Trophoblast cell (in vitro differentiated cells and primary cell): ENCODE results near the gene KCTD5.
A peak's percentile ranks its signal among the peaks of the same experiment; 100 is the strongest.

Source experiments
- DNase-seq, 2 donors: peaks; one replicate each; pipeline ENCODE4 v3.0.0-alpha.2; 2016
- H2AFZ ChIP-seq: 2 replicates; pipeline ENCODE4 v1.6.1; 2013; ENCODE audit warnings: low read length, moderate library complexity, mild to moderate bottlenecking; ENCODE audit not compliant: insufficient read depth, poor library complexity
- H2AK5ac ChIP-seq: 2 replicates; pipeline ENCODE4 v1.6.1; 2013; ENCODE audit warnings: mild to moderate bottlenecking, low read length
- H2BK120ac ChIP-seq: 2 replicates; pipeline ENCODE4 v1.6.1; 2013; ENCODE audit warnings: low read length, mild to moderate bottlenecking, moderate library complexity; ENCODE audit not compliant: insufficient read depth, poor library complexity
- H2BK12ac ChIP-seq: 2 replicates; pipeline ENCODE4 v1.6.1; 2013; ENCODE audit warnings: mild to moderate bottlenecking, low read length, moderate library complexity
- H2BK5ac ChIP-seq: 2 replicates; pipeline ENCODE4 v1.6.1; 2013; ENCODE audit warnings: low read length, low read depth, moderate library complexity, mild to moderate bottlenecking; ENCODE audit not compliant: poor library complexity
- H3K14ac ChIP-seq: 2 replicates; pipeline ENCODE4 v1.6.1; 2013; ENCODE audit warnings: mild to moderate bottlenecking, low read length
- H3K18ac ChIP-seq: 2 replicates; pipeline ENCODE4 v1.6.1; 2013; ENCODE audit warnings: mild to moderate bottlenecking, low read length
- H3K23ac ChIP-seq: 2 replicates; pipeline ENCODE4 v1.6.1; 2013; ENCODE audit warnings: low read length
- H3K27ac ChIP-seq: 2 replicates; pipeline ENCODE4 v1.5.1; 2013; ENCODE audit warnings: low read depth, mild to moderate bottlenecking, inconsistent platforms, low read length, moderate library complexity
- H3K27me3 ChIP-seq: 2 replicates; pipeline ENCODE4 v1.6.1; 2013; ENCODE audit warnings: inconsistent platforms, mild to moderate bottlenecking, low read length, moderate library complexity; ENCODE audit not compliant: insufficient read depth
- H3K36me3 ChIP-seq, 2 experiments: 1 replicate in 1 of 2; 2 replicates in 1 of 2; pipeline ENCODE4 v1.6.1; 2013; ENCODE audit warnings: low read length in 2 of 2, mild to moderate bottlenecking in 2 of 2, moderate library complexity in 1 of 2; ENCODE audit not compliant: insufficient read depth in 2 of 2, control insufficient read depth in 1 of 2
- H3K4ac ChIP-seq: 2 replicates; pipeline ENCODE4 v1.6.1; 2013; ENCODE audit warnings: low read depth, mild to moderate bottlenecking, low read length, moderate library complexity
- H3K4me1 ChIP-seq, 2 experiments: 1 replicate in 1 of 2; 2 replicates in 1 of 2; pipeline ENCODE4 v1.6.1; 2013; ENCODE audit warnings: low read length in 2 of 2, mild to moderate bottlenecking in 2 of 2, moderate library complexity in 1 of 2; ENCODE audit not compliant: insufficient read depth in 2 of 2, control insufficient read depth in 1 of 2
- H3K4me2 ChIP-seq: 2 replicates; pipeline ENCODE4 v1.6.1; 2013; ENCODE audit warnings: inconsistent platforms, mild to moderate bottlenecking, low read length, moderate library complexity
- H3K4me3 ChIP-seq: 2 replicates; pipeline ENCODE4 v1.5.1; 2013; ENCODE audit warnings: mild to moderate bottlenecking, low read depth, low read length, inconsistent platforms
- H3K79me1 ChIP-seq: one replicate; pipeline ENCODE4 v1.6.1; 2013; ENCODE audit warnings: low read length
- H3K79me2 ChIP-seq: 2 replicates; pipeline ENCODE4 v1.6.1; 2013; ENCODE audit warnings: low read length, mild to moderate bottlenecking; ENCODE audit not compliant: control insufficient read depth, insufficient read depth, poor library complexity
- H3K9ac ChIP-seq: 2 replicates; pipeline ENCODE4 v1.6.1; 2013; ENCODE audit warnings: mild to moderate bottlenecking, low read length
- H3K9me3 ChIP-seq: 2 replicates; pipeline ENCODE4 v1.6.1; 2013; ENCODE audit warnings: low read depth, mild to moderate bottlenecking, control low read depth, inconsistent platforms, low read length; ENCODE audit not compliant: insufficient read depth
- H4K12ac ChIP-seq: 2 replicates; pipeline ENCODE4 v1.6.1; 2013; ENCODE audit warnings: low read depth, mild to moderate bottlenecking, low read length, moderate library complexity
- H4K8ac ChIP-seq: 2 replicates; pipeline ENCODE4 v1.6.1; 2013; ENCODE audit warnings: low read depth, mild to moderate bottlenecking, low read length, moderate library complexity
- H4K91ac ChIP-seq: one replicate; pipeline ENCODE4 v1.6.1; 2013; ENCODE audit warnings: low read depth, mild to moderate bottlenecking, low read length, moderate library complexity
- WGBS: extraction: QIAGEN DNeasy Blood & Tissue Kit; methylation state at CpG from one replicate; pipeline ENCODE4 v1.1.7; 2013; ENCODE audit warnings: missing lambda C conversion rate; ENCODE audit not compliant: insufficient read length, insufficient coverage; ENCODE audit errors: extremely low coverage; 5-methylcytosine and 5-hydroxymethylcytosine counted together

KCTD5 gene

GRCh38 chr16:2738615-2739014 is 56.3 kb downstream of the KCTD5 start:
- Histone ChIP-seq H3K36me3 (no peaks in the 10 kb centered on the region), H3K79me1 (no peaks in the 10 kb centered on the region), H3K9me3 (no peaks in the 10 kb centered on the region), H2AK5ac (no peak overlapping the region), H4K91ac (no peak overlapping the region), H3K4me2 (no peak overlapping the region), H2BK12ac (no peak overlapping the region), H3K9ac (no peak overlapping the region), H3K79me2 (no peaks in the 10 kb centered on the region), H3K27me3 (no peaks in the 10 kb centered on the region), H3K4me1 (no peaks in the 10 kb centered on the region), H3K14ac (no peak overlapping the region), H3K4ac (no peak overlapping the region), H3K27ac (no peak overlapping the region), H3K23ac (no peak overlapping the region), H2AFZ (no peak overlapping the region), H2BK5ac (no peak overlapping the region), H4K8ac (no peak overlapping the region), H2BK120ac (no peak overlapping the region), H3K18ac (no peak overlapping the region), H4K12ac (no peak overlapping the region), H3K4me3 (no peak overlapping the region)
- WGBS: no CpG with 5 or more reads among the region's 5 CpGs
- no peak for DNase-seq

GRCh38 chr16:2739625-2740430 is 57.5 kb downstream of the KCTD5 start:
- Histone ChIP-seq H3K4ac (no peak overlapping the region), H3K27ac (no peak overlapping the region), H2BK5ac (no peak overlapping the region), H3K9ac (no peak overlapping the region), H2BK12ac (no peak overlapping the region), H3K14ac (no peak overlapping the region), H4K91ac (peak overlapping the region; percentile 28), H3K23ac (no peak overlapping the region), H3K18ac (no peak overlapping the region), H2BK120ac (no peak overlapping the region), H2AFZ (no peak overlapping the region), H3K4me2 (no peak overlapping the region), H4K12ac (no peak overlapping the region), H3K79me2 (no peaks in the 10 kb centered on the region), H4K8ac (no peak overlapping the region), H3K4me1 (no peaks in the 10 kb centered on the region), H3K9me3 (no peaks in the 10 kb centered on the region), H3K36me3 (no peaks in the 10 kb centered on the region), H3K79me1 (no peaks in the 10 kb centered on the region), H2AK5ac (no peak overlapping the region), H3K27me3 (no peaks in the 10 kb centered on the region), H3K4me3 (no peak overlapping the region)
- DNase-seq: no peak
- no CpG with 5 or more reads among the region's 8 CpGs for WGBS

GRCh38 chr16:2740476-2740875 is 58.2 kb downstream of the KCTD5 start:
- no peak overlapping the region for H3K4me3 ChIP-seq
- H3K36me3 ChIP-seq: no peaks in the 10 kb centered on the region
- H3K18ac ChIP-seq: no peak overlapping the region
- no peaks in the 10 kb centered on the region for H3K79me1 ChIP-seq
- H3K4me1 ChIP-seq: no peaks in the 10 kb centered on the region
- no peak overlapping the region for H3K4me2 ChIP-seq
- no peak overlapping the region for H4K12ac ChIP-seq
- H4K8ac ChIP-seq: no peak overlapping the region
- no peak overlapping the region for H3K9ac ChIP-seq
- no peak overlapping the region for H2AFZ ChIP-seq
- no peak for DNase-seq
- no peak overlapping the region for H3K14ac ChIP-seq
- no peak overlapping the region for H2AK5ac ChIP-seq
- no peak overlapping the region for H2BK12ac ChIP-seq
- WGBS: no CpG with 5 or more reads among the region's 6 CpGs
- H4K91ac ChIP-seq: no peak overlapping the region
- no peak overlapping the region for H2BK120ac ChIP-seq
- H3K27me3 ChIP-seq: no peaks in the 10 kb centered on the region
- no peak overlapping the region for H3K27ac ChIP-seq
- H3K4ac ChIP-seq: no peak overlapping the region
- no peaks in the 10 kb centered on the region for H3K9me3 ChIP-seq
- H2BK5ac ChIP-seq: no peak overlapping the region
- H3K79me2 ChIP-seq: no peaks in the 10 kb centered on the region
- H3K23ac ChIP-seq: no peak overlapping the region

- H2AFZ ChIP-seq: no peak overlapping the region
- no peak overlapping the region for H2AK5ac ChIP-seq
- H4K8ac ChIP-seq: no peak overlapping the region
- H3K4ac ChIP-seq: no peak overlapping the region
- no peak overlapping the region for H3K9ac ChIP-seq
- no peak overlapping the region for H3K4me3 ChIP-seq
- peaks cover 2% of the 10 kb centered on the region for H3K9me3 ChIP-seq
- H3K79me2 ChIP-seq: no peaks in the 10 kb centered on the region
- H2BK5ac ChIP-seq: no peak overlapping the region
- no peak overlapping the region for H3K14ac ChIP-seq
- H2BK12ac ChIP-seq: no peak overlapping the region
- H3K27me3 ChIP-seq: no peaks in the 10 kb centered on the region
- H3K4me2 ChIP-seq: no peak overlapping the region
- no peak overlapping the region for H4K12ac ChIP-seq
- no peak for DNase-seq
- H3K79me1 ChIP-seq: no peaks in the 10 kb centered on the region
- no peak overlapping the region for H3K18ac ChIP-seq
- H3K36me3 ChIP-seq: no peaks in the 10 kb centered on the region
- H4K91ac ChIP-seq: no peak overlapping the region
- no CpG with 5 or more reads among the region's 4 CpGs for WGBS
- H3K27ac ChIP-seq: no peak overlapping the region
- no peaks in the 10 kb centered on the region for H3K4me1 ChIP-seq
- H3K23ac ChIP-seq: no peak overlapping the region
- H2BK120ac ChIP-seq: no peak overlapping the region
These were observed 58.8 kb downstream of the KCTD5 start for GRCh38 chr16:2741168-2741567.
